GDM1 (cell line): ENCODE measurements around the gene BORCS6.
"Not testable (repeated sequence)": the region's sequence is repeated elsewhere in the genome, so short reads cannot be mapped to it uniquely, and the experiment has no call there.

ENCODE experiments used
- DNase-seq: peaks from one replicate; lab custom pipeline; 2025; lab: John Stamatoyannopoulos, UW

BORCS6 gene

GRCh38 chr17:8173056-8173870 lies 16.7 kb downstream of the BORCS6 start:
- DNase-seq: peak; percentile 91

- DNase-seq: not testable (repeated sequence)
Observed at GRCh38 chr17:8170186-8170585, 19.8 kb downstream of the BORCS6 start.

- DNase-seq: no peak
Observed at GRCh38 chr17:8167526-8167925, 22.5 kb downstream of the BORCS6 start.

- DNase-seq: no peak
Observed at GRCh38 chr17:8166731-8167130, 23.2 kb downstream of the BORCS6 start.

- no peak for DNase-seq
Observed at GRCh38 chr17:8164815-8165131, 25.2 kb downstream of the BORCS6 start.

- DNase-seq: peak; percentile 87
Observed at GRCh38 chr17:8163978-8164814, 25.8 kb downstream of the BORCS6 start.

GRCh38 chr17:8162997-8163977 lies 26.7 kb downstream of the BORCS6 start:
- no peak for DNase-seq

- peak; percentile 47 for DNase-seq
Observed at GRCh38 chr17:8162233-8162996, 27.6 kb downstream of the BORCS6 start, which contains the start of gene VAMP2. Gene VAMP2, minus strand, starts transcription at chr17:8162948. Its CDS starts 69 bp downstream, at chr17:8162879.

GRCh38 chr17:8161289-8162232 lies 28.4 kb downstream of the BORCS6 start:
- DNase-seq: no peak

GRCh38 chr17:8160741-8161221 lies 29.2 kb downstream of the BORCS6 start:
- no peak for DNase-seq

- DNase-seq: no peak
Observed at GRCh38 chr17:8160224-8160577, 29.8 kb downstream of the BORCS6 start.

- no peak for DNase-seq
Observed at GRCh38 chr17:8159459-8160223, 30.3 kb downstream of the BORCS6 start.

- DNase-seq: no peak
Observed at GRCh38 chr17:8159032-8159400, 31.0 kb downstream of the BORCS6 start.

GRCh38 chr17:8158267-8159031 lies 31.5 kb downstream of the BORCS6 start:
- DNase-seq: peak; percentile 60

GRCh38 chr17:8156246-8156992 lies 33.6 kb downstream of the BORCS6 start:
- DNase-seq: peak; percentile 100

GRCh38 chr17:8155996-8156245 lies 34.1 kb downstream of the BORCS6 start:
- no peak for DNase-seq

- DNase-seq: no peak
Observed at GRCh38 chr17:8155231-8155995, 34.6 kb downstream of the BORCS6 start.
